GM12892 (cell line): Measurements from ENCODE around the gene ZNF823.

Source experiments
- POLR2A ChIP-seq: IDR thresholded peaks from 2 replicates; pipeline ENCODE4 v1.6.1; 2011; ENCODE audit warnings: low read depth, low read length, control low read depth
- POLR2AphosphoS5 ChIP-seq: IDR thresholded peaks from 2 replicates; pipeline ENCODE4 v1.6.1; 2011; ENCODE audit warnings: low read depth, low read length, control low read depth
- TAF1 ChIP-seq: IDR thresholded peaks from 2 replicates; pipeline ENCODE4 v1.6.1; 2011; ENCODE audit warnings: low read depth, mild to moderate bottlenecking, control low read depth, low read length, borderline replicate concordance

DNA sequence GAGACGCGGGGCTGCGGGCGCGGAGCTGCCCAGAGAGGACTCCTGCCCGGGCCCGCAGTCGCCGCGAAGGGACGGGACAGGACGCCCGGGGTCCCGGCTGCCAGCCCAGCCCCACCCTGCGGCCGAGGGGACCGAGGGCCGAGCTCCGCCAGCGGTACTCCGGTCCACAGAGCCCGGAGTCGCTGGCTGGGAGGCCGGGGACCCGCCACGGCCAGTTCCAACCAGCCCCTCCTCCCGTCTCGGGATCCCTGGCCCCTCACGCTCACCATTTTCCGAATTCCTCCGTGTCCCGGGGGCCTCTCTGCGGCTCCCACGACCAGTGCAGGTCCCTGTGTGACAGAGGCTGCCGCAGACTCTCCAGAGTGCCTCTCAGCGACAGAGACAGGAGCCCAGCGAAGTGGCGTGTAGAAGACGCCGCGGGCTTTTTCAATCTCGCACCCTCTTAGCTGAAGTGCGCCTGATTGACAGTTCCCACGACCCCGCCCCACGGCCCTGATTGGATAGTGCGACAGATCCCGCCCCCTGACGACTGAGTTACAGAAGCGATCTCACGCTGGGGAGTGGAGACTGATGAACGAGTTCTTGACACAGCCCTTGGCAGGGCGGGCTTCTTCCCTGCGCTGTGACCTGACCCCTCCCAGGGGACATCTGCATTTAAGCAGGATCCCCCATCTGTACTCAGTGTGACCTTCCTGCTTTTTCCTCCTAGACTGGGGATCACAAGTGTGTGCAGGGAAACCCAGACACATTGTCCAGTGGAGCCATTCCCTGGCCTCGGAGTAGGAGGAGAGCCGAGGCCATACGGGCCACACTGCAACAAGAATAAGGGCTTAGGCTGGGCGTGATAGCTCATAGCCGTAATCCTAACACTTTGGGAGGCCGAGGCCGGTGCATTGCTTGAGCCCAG is 44.0 kb downstream of the ZNF823 start:
- TF ChIP-seq POLR2A, result peak; percentile 43; the same call in 1 of the 2 replicates
- TF ChIP-seq TAF1, result no peak
- no peak for TF ChIP-seq POLR2AphosphoS5
